Stimulated activated naive CD8-positive, alpha-beta T cell treated with anti-CD3 and anti-CD28 coated beads, Interleukin-15, amount 100 ng/mL, for 72 hours (primary cell): Measurements from ENCODE around the gene CLIC3.
A peak's percentile ranks its signal among the peaks of the same experiment; 100 is the strongest.

Experiments
- ATAC-seq: fragments of 150-1000 bp; cut with Tn5 transposase; 2 replicates; pipeline ENCODE4 v1.10.0; 2021; ENCODE audit warnings: mild to moderate bottlenecking, moderate library complexity
- DNase-seq, 2 donors: peaks; one replicate each; pipeline ENCODE4 v3.0.0; 2021 to 2022
- H3K27ac Mint-ChIP-seq, 2 donors: one replicate each; pipeline ENCODE4 v1.8.0; 2022; ENCODE audit warnings: mild to moderate bottlenecking in 2 of 2, mixed read lengths in 2 of 2, moderate library complexity in 2 of 2
- H3K27me3 Mint-ChIP-seq: one replicate; pipeline ENCODE4 v1.8.0; 2022; ENCODE audit warnings: mixed read lengths
- H3K4me1 Mint-ChIP-seq: one replicate; pipeline ENCODE4 v1.8.0; 2022; ENCODE audit warnings: mild to moderate bottlenecking, mixed read lengths
- H3K4me3 Mint-ChIP-seq, 2 donors: one replicate each; pipeline ENCODE4 v1.8.0; 2022; ENCODE audit warnings: mild to moderate bottlenecking in 2 of 2, mixed read lengths in 2 of 2, moderate library complexity in 1 of 2
- H3K9me3 Mint-ChIP-seq, 2 donors: one replicate each; pipeline ENCODE4 v1.8.0; 2022; ENCODE audit warnings: mixed read lengths in 2 of 2

CLIC3 gene

DNA sequence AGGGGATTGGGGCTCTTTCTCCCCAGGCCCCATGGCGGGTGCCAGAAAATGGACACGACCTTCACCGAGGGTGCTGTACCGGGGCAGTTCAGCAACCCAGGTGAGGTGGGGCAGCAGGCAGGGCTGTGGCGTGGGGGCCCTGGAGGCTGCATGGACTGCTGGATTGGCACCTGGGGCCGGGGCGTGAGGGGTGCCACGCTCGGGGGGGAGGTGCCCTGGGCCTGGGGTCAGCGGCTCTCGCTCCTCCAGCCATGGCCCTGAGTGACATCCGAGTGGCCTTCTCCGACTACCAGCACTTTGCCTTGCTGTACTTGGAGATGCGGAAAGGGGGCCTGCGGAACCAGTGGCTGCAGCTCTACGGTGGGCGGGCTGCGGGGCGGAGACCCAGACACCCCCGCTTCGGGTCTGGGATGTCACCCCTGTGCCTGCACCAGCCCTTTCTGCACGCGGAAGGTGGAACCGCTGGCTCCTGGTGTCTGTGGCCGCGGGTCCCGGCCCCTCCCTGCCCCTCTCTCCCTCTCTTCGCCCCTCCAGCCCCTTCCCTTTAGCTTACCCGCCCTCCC lies 11.8 kb downstream of the CLIC3 start:
- Mint-ChIP-seq H3K27ac (no peak overlapping the region), H3K9me3 (no peaks in the 10 kb centered on the region), H3K4me1 (no peaks in the 10 kb centered on the region), H3K27me3 (peaks cover 42% of the 10 kb centered on the region), H3K4me3 (no peak overlapping the region)
- ATAC-seq (peak; percentile 26), DNase-seq (no peak)

DNA sequence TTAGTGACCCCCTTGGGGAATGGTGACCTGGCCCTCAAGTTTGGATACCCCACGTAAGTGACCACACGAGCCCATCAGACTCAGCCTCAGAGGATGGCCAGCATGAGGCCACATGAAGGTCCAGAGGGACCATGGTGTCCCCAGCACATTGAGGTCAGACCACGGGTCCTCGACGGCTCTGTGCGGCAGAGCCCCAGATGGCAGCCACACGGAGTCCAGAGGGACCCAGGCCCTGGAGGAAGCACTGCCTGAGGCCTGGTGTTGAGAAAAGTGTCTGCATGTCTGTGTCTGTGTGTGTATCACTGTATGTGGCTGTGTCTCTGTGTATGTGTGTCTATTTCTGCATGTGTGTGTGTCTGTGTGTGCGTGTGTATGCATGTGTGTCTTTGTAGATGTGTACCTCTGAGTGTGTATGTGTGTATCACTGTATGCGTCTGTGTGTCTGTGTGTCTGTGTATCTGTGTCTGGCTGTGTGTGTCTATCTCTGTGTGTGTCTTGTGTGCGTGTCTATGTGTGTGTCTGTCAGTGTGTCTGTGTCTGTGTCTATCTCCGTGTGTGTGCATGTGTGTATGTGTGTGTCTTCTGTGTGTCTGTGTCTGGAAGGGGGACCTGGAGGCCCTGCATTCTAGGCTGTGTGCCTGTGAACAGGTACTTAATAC lies 12.6 kb downstream of the CLIC3 start:
- Mint-ChIP-seq H3K4me1 (no peaks in the 10 kb centered on the region), H3K27ac (no peak overlapping the region), H3K4me3 (no peak overlapping the region), H3K9me3 (no peaks in the 10 kb centered on the region), H3K27me3 (peaks cover 38% of the 10 kb centered on the region)
- DNase-seq, result no peak
- no peak for ATAC-seq

DNA sequence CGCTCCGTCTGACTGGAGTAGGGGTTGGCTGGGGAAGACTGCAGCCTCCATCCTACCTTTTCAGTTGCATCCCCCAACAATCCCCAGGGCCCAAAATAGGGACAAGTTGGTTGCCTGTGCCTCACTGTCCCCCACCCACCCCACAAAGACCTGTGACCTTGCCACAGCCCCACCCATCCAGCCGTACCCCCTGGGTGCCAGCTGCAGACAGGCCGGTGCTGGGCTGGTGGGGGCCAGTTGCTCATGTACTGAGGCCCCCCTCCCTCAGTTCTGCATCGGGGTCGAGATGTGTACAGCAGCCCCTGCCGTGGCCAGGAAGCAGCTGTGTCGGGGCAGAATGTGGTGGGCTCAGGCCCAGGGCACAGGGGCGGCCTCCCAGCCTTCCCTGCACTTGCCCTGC lies 13.2 kb downstream of the CLIC3 start:
- DNase-seq (no peak), ATAC-seq (no peak)
- H3K9me3 Mint-ChIP-seq, result no peaks in the 10 kb centered on the region
- no peak overlapping the region for H3K27ac Mint-ChIP-seq
- no peaks in the 10 kb centered on the region for H3K4me1 Mint-ChIP-seq
- H3K4me3 Mint-ChIP-seq, result no peak overlapping the region
- peaks cover 37% of the 10 kb centered on the region for H3K27me3 Mint-ChIP-seq

DNA sequence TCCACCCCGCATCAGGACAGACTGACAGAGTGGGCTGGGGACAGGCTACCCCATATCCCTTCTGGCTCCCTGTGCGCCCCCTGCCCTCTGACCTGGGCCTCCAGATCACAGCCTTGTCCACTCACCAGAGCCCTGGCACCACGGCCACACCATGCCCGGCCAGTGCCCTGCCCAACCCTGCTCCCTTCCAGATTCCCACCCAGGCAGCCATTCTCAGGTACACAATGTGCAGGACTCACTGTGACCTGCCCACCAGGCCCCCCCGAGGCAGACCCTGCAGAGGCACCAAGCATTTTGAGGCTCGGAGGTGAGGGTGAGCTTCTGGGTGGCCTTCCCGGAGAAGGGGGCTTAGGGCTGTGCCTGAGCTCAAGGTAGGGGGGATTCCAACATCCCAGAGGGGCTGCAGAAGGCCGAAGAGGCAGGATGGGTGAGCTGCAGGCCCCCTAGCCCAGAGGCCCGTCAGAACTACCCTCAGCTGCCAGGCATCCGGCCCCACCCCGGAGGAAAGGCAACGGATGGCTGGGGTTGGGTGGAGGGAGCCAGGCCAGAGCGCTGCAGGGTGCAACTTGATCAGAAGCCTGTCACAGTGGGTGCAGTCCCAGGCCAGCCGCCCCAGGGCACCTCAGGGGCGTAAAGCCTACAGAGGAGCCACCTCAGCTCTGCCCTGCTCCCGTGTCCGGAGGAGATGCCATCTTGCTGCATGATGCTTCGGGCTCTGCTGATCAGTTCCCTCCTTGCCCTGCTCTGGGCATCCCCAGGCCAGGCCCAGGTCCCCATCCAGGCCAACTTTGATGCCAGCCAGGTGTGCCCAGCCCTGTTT lies 13.9 kb downstream of the CLIC3 start, which contains the start of gene LCNL1:
Gene LCNL1 (plus strand): TSS at position 762 of the 820 bp plus-strand sequence. CDS start 594 bp downstream, outside the sequence.
- peaks cover 3% of the 10 kb centered on the region for H3K4me1 Mint-ChIP-seq
- ATAC-seq, result no peak
- H3K9me3 Mint-ChIP-seq, result no peaks in the 10 kb centered on the region
- H3K27ac Mint-ChIP-seq, result no peak within 1 kb of the TSS
- peaks cover 30% of the 10 kb centered on the region for H3K27me3 Mint-ChIP-seq
- DNase-seq, result no peak
- no peak within 1 kb of the TSS for H3K4me3 Mint-ChIP-seq

DNA sequence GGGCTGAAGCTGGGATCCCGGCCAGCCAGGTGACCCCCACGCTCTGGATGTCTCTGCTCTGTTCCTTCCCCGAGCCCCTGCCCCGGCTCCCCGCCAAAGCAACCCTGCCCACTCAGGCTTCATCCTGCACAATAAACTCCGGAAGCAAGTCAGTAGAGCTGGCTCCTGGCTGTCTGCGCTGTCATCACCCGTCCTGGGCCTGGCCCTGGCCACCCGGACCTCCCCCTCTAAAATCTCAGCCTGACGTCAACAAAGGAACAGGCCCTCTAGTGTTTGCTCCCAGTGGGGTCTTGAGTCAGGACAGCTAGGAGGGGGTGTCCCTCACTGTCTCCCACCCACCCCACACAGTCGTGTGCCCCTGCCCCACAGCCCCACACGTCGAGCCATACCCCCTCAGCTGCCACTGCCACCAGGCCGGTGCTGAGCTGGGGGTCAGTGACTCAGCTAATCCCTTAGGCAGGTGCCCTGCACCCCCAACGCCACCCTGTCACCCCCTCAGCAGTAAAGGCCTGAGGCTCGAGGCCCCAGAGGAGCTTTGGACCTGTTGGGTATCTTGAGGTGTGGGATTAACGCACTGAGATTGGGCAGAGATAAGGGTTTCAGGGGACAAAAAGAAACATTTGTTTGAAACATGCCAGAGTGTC lies 14.7 kb downstream of the CLIC3 start:
- DNase-seq (no peak), ATAC-seq (no peak)
- Mint-ChIP-seq H3K27ac (no peak overlapping the region), H3K27me3 (peaks cover 24% of the 10 kb centered on the region), H3K9me3 (no peaks in the 10 kb centered on the region), H3K4me1 (peaks cover 10% of the 10 kb centered on the region), H3K4me3 (no peak overlapping the region)

DNA sequence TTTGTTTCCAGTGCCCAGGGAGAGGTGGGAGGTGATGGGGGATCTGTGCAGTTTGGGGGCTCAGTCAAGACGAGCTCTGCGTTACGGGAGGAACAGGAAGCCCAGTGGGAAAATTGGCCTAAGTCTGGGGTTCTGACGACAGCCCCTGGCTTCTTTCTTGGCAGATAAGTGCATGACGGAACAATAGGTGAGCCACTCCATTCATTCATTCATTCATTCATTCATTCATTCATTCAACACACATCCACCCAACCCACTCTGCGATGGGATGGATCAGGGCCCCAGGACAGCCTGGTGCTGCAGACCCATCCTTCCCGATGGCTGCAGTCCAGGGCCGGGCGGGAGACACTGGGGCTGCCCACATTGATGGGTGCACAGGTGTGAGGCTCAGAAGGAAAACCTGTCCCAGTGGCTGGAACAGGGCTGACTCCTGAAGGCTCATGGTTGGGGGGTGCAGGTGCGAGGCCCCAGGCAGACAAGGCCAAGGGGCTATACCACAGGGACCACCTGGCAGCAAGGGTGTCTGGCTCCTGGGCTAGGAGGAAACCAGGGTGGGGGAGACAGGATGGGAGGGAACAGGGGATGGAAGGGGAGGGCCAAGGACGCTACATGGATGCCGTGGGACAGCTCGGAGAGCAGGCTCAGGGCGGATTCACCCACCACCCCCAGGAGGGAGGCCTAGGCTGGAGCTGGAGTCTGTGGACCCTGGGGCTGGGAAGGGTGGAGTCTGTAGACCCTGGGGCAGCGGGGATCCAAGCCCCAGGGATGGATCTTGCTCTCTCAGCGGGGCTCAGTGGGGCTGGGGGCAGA lies 15.5 kb downstream of the CLIC3 start:
- Mint-ChIP-seq H3K4me1 (peaks cover 18% of the 10 kb centered on the region), H3K27ac (no peak overlapping the region), H3K9me3 (no peaks in the 10 kb centered on the region), H3K27me3 (peaks cover 18% of the 10 kb centered on the region), H3K4me3 (no peak overlapping the region)
- ATAC-seq (no peak), DNase-seq (no peak)

DNA sequence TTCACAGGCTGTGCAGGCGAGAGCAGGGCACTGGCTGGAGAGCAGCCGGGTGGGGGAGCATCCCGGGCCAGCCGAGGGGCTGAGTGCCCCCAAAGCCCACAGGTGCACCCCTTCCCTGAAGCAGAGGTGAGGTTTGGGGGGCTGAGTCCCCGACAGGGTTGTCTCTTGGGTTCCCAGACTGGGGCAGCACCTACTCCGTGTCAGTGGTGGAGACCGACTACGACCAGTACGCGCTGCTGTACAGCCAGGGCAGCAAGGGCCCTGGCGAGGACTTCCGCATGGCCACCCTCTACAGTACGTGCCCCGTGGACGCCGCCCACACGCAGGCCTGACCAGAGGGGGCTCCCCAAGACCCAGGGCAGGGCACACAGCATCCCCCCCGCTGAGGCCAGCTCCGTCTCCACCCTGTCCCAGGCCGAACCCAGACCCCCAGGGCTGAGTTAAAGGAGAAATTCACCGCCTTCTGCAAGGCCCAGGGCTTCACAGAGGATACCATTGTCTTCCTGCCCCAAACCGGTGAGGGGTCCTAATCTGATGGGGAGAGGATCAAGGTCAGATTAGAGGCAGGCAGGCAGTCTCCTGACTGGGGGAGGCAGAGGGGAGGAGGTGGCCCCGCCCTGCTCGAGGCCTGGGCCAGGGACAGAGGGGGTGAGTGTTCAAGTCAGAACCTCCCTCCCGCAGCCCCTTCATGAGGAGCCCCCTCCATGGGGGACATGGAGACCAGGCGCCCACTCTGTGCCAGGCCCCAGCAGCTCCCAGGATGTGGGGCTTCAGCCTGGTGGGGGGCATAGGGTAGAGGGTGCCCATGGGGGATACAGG lies 16.4 kb downstream of the CLIC3 start:
- Mint-ChIP-seq H3K27me3 (peaks cover 14% of the 10 kb centered on the region), H3K9me3 (no peaks in the 10 kb centered on the region), H3K4me1 (peaks cover 27% of the 10 kb centered on the region), H3K4me3 (no peak overlapping the region), H3K27ac (no peak overlapping the region)
- ATAC-seq (no peak), DNase-seq (no peak)

DNA sequence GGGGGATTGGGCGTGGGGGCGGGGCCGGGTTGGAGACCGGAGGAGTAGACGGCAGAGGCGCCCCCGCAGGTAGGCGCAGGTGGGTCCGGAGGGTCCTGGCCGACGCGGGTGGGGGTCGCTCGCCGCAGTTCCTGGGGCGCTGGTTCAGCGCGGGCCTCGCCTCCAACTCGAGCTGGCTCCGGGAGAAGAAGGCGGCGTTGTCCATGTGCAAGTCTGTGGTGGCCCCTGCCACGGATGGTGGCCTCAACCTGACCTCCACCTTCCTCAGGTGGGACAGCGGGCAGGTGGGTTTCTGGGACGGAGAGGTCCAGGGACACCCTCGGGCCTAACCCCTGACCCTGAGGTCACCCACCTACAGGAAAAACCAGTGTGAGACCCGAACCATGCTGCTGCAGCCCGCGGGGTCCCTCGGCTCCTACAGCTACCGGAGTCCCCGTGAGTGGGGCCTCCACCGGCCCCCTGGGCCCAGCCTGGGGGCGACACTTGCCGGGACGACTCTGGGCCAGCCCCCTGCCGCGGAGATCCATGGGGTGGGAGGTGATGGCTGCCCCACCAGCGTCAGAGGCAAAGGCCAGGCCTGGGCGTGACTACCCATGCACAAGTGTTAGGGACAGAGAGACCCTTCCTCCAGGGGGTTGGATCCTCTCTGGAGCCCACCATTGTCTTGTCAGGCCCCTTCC lies 17.4 kb downstream of the CLIC3 start:
- no peaks in the 10 kb centered on the region for H3K9me3 Mint-ChIP-seq
- H3K4me1 Mint-ChIP-seq, result peaks cover 34% of the 10 kb centered on the region
- no peak for ATAC-seq
- DNase-seq, result no peak
- H3K4me3 Mint-ChIP-seq, result no peak overlapping the region
- H3K27ac Mint-ChIP-seq, result no peak overlapping the region
- peaks cover 7% of the 10 kb centered on the region for H3K27me3 Mint-ChIP-seq

DNA sequence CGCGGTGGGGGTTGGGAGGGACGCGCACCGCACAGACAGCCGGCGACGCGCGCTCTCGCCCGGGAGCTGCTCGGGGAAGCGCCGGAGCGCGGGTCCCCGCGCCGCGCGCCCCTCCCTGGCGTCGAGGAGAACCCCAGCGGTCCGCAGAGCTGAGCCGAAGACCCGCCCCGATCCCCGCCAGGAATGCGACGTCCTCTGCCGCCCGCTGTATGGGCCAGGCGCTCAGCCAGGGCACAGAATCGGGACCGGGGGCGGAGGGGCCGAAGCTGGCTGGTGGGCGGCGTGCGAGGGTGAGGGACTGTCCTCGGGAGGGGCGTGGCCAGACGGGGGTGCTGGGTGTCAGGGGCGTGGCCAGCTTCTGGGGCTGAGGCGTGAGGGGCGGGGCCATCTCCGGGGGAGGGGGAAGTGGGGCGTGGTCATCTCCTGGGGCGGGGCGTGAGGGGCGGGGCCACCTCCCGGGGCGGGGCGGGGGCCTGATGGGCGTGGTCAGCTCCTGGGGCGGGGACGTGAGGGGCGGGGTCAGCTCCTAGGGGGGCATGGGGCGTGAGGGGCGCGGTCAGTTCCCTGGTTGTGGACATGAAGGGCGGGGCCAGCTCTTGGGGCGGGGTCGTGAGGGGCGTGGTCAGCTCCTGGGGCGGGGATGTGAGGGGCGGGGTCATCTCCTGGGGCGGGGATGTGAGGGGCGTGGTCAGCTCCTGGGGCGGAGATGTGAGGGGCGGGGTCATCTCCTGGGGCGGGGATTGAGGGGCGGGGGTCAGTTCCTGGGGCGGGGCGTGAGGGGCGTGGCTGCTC lies 18.1 kb downstream of the CLIC3 start:
- DNase-seq, result peak; percentile 61 to 69
- Mint-ChIP-seq H3K27me3 (peaks cover under 1% of the 10 kb centered on the region), H3K4me1 (peaks cover 36% of the 10 kb centered on the region), H3K4me3 (peak overlapping the region in 1 of 2 donors; percentile 22), H3K27ac (no peak overlapping the region), H3K9me3 (no peaks in the 10 kb centered on the region)
- peak; percentile 16 for ATAC-seq

DNA sequence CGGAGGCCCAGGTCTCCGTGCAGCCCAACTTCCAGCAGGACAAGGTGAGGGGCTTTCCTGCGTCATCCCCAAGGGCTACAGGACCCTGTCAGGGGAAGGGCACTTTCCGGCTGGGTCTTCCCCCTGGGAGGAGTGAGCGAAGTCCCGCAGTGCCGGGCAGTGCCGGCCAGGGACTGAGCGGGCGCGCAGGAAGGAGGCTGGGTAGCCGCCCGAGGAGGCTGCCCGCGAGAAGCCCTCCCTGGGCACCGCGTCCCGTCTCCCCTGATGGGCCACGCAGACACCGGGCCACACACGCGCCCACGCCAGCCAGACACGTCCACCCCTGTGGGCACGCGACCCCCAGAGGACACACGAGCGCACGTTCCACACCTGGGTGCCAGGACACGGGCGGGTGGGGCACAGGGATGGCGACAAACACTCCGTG lies 18.7 kb downstream of the CLIC3 start:
- no peaks in the 10 kb centered on the region for H3K9me3 Mint-ChIP-seq
- no peak overlapping the region for H3K27ac Mint-ChIP-seq
- H3K27me3 Mint-ChIP-seq, result no peaks in the 10 kb centered on the region
- ATAC-seq, result no peak
- peaks cover 36% of the 10 kb centered on the region for H3K4me1 Mint-ChIP-seq
- H3K4me3 Mint-ChIP-seq, result peak overlapping the region; percentile 22 to 51
- DNase-seq, result no peak

DNA sequence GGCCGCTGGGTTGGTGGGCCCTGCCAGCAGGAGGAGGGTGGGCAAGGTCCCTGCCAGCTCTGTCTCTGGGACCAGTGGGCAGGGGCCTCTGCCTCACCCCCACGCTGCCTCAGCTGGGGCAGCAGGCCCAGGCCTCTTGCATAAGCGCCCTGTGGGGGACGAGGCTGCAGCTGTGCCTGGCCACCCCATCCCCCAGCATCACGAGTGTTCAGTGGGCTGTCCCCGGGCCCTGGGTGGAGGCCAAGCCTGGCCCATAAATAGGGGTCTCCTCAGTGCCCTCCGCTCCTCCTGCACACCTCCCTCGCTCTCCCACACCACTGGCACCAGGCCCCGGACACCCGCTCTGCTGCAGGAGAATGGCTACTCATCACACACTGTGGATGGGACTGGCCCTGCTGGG lies 19.1 kb downstream of the CLIC3 start, which contains the start of gene PTGDS:
Gene PTGDS (plus strand): TSS at position 282 of the 400 bp plus-strand sequence. CDS start 75 bp downstream, at position 357.
- H3K9me3 Mint-ChIP-seq, result no peaks in the 10 kb centered on the region
- DNase-seq (no peak), ATAC-seq (no peak)
- no peaks in the 10 kb centered on the region for H3K27me3 Mint-ChIP-seq
- peaks cover 36% of the 10 kb centered on the region for H3K4me1 Mint-ChIP-seq
- peak within 1 kb of the TSS; percentile 22 to 51 for H3K4me3 Mint-ChIP-seq
- H3K27ac Mint-ChIP-seq, result no peak within 1 kb of the TSS

DNA sequence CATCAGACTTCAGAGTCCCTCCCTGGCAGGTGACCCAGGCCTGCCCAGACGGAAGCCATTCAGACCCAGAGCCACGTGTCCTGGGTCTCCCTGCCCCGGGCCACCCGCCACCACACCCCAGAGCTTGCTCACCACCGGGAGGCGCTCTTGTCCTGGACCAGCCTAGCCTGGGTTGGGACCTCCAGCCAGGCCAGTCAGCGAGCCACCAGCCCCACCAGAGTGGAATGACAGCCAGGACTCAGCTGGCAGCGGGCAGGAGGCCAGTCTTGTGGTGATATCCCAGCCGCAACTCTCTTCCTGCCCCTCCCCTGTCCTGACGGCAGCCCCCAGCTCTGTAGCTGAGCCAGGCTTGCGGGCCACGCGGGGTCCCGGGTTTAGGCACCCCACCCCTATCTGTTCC lies 20.7 kb downstream of the CLIC3 start:
- Mint-ChIP-seq H3K4me1 (peaks cover 37% of the 10 kb centered on the region), H3K4me3 (no peak overlapping the region)

DNA sequence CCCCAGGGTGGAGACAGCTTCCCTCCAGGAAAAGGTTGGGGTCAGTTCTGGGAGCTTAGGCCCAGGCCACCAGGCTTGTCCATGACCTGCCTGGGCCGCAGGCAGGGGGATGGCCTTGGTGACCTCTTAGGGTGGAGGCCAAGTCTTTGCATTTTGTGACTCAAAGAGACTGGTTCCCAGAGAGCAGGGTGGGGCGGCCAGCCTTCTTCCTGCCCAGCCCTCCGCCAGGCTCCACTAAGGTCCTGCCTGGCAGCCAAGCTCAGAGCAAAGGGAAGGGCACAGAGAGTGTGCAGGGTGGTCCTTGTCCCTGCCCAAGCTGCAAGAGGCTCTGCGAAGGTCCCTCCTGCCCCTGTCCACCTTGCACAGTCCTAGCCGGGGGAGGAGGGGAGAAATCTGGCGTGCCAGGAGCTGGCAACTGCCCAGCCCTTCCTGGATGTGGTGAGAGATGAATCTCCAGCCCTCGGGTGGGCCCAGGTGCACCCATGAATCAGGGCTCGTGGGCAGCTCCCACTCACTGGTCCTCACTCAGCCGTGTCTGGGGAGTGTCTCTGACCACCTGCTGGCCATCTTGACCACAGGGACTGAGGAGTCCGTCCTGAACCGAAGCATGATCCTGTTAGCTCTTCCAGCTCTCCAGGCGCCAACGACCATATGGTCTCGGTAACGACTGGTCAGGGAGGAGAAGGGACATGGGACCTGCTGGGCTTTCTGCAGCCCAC lies 21.4 kb downstream of the CLIC3 start:
- Mint-ChIP-seq H3K9me3 (no peaks in the 10 kb centered on the region), H3K4me3 (no peak overlapping the region), H3K27me3 (no peaks in the 10 kb centered on the region), H3K27ac (no peak overlapping the region), H3K4me1 (peaks cover 43% of the 10 kb centered on the region)
- ATAC-seq, result no peak
- no peak for DNase-seq

More for the DNA sequence above, 20.7 kb downstream of the CLIC3 start:
- ATAC-seq, result peak; percentile 19
- H3K27me3 Mint-ChIP-seq, result no peaks in the 10 kb centered on the region
- peak in 1 of 2 donors; percentile 56 for DNase-seq
- H3K9me3 Mint-ChIP-seq, result no peaks in the 10 kb centered on the region
- no peak overlapping the region for H3K27ac Mint-ChIP-seq
